Measurements from ENCODE around the gene FRMPD1. TPM values are rescaled to one million over a fixed set of nuclear protein-coding genes. Genes with fewer than 3 reads are reported as not detected.

Gene FRMPD1
- total RNA-seq, 1 experiment from 2014 or later = 0.26 TPM

DNA sequence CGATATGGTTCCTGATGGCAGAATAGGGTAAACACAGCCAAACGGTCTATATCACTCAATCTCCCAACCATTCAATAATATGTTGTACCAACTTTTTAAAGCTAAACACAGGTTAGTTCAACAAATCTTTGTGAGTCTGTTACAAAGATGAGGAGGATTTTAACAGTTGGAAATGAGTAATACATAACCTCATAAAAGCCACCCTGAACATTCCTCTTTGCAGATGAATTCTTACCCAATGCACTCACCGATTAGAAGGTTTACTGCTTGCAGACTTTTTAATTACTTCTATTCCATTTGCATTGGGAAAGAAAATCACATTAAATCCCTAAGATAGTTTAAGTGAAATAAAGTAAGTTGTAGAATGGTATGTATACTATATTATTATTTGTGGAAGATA, 79.5 kb downstream of the FRMPD1 start (continued):
- TF ChIP-seq, protein P1, sequence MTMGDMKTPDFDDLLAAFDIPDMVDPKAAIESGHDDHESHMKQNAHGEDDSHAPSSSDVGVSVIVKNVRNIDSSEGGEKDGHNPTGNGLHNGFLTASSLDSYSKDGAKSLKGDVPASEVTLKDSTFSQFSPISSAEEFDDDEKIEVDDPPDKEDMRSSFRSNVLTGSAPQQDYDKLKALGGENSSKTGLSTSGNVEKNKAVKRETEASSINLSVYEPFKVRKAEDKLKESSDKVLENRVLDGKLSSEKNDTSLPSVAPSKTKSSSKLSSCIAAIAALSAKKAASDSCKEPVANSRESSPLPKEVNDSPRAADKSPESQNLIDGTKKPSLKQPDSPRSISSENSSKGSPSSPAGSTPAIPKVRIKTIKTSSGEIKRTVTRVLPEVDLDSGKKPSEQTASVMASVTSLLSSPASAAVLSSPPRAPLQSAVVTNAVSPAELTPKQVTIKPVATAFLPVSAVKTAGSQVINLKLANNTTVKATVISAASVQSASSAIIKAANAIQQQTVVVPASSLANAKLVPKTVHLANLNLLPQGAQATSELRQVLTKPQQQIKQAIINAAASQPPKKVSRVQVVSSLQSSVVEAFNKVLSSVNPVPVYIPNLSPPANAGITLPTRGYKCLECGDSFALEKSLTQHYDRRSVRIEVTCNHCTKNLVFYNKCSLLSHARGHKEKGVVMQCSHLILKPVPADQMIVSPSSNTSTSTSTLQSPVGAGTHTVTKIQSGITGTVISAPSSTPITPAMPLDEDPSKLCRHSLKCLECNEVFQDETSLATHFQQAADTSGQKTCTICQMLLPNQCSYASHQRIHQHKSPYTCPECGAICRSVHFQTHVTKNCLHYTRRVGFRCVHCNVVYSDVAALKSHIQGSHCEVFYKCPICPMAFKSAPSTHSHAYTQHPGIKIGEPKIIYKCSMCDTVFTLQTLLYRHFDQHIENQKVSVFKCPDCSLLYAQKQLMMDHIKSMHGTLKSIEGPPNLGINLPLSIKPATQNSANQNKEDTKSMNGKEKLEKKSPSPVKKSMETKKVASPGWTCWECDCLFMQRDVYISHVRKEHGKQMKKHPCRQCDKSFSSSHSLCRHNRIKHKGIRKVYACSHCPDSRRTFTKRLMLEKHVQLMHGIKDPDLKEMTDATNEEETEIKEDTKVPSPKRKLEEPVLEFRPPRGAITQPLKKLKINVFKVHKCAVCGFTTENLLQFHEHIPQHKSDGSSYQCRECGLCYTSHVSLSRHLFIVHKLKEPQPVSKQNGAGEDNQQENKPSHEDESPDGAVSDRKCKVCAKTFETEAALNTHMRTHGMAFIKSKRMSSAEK (CRISPR knock-in tag; IDR thresholded peaks at IDR 0.05; ENCODE audit: borderline replicate concordance) = no peak
- no peak for TF ChIP-seq RELA (CRISPR knock-in tag; IDR thresholded peaks at IDR 0.05; ENCODE audit: borderline replicate concordance)
- TF ChIP-seq NFATC4 (CRISPR knock-in tag; IDR thresholded peaks at IDR 0.05) = no peak
- no peak for TF ChIP-seq SMAD4 (CRISPR knock-in tag; IDR thresholded peaks at IDR 0.05)

DNA sequence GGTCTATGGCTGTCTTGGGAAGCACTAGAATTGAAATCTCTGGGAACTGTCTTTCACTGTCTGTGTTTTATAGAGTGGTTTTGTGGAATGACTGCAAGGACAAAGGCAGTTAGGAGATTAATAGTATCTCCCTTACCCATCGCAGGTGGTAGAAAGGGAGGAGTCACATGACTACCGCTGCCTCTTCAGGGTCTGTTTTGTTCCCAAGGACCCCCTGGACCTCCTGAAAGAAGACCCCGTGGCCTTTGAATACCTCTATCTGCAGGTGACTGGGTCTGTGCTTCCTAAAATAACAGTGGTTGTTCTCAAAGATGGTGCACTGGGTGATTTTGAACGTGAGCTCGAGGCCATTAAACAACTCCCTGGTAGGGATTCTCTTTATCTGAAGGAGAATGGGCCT, 80.1 kb downstream of the FRMPD1 start:
- CTCF ChIA-PET = no interaction called here
- DNase-seq (ENCODE audit: low spot score) = no peak
- H3K4me3 Mint-ChIP-seq = no peak overlapping the region
- no peak for ATAC-seq
- POLR2A ChIA-PET = no interaction called here
- H3K36me3 Mint-ChIP-seq = no peaks in the 10 kb centered on the region
- no peaks in the 10 kb centered on the region; the same call in 1 of the 2 replicates for H3K27me3 Mint-ChIP-seq (ENCODE audit: low read depth)
- H3K9me3 Mint-ChIP-seq = no peaks in the 10 kb centered on the region
- H3K4me1 Mint-ChIP-seq = peaks cover 9% of the 10 kb centered on the region
- no peak overlapping the region for H3K27ac Mint-ChIP-seq
- no peak for TF ChIP-seq TEAD1 (CRISPR knock-in tag; IDR thresholded peaks at IDR 0.05)
- peak; percentile 70 for TF ChIP-seq ZNF423 (CRISPR knock-in tag; IDR thresholded peaks at IDR 0.05)
- TF ChIP-seq, protein P2, sequence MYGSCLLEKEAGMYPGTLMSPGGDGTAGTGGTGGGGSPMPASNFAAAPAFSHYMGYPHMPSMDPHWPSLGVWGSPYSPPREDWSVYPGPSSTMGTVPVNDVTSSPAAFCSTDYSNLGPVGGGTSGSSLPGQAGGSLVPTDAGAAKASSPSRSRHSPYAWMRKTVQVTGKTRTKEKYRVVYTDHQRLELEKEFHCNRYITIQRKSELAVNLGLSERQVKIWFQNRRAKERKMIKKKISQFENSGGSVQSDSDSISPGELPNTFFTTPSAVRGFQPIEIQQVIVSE (CRISPR knock-in tag; IDR thresholded peaks at IDR 0.05; ENCODE audit: borderline replicate concordance) = no peak
- TF ChIP-seq ZNF317 (CRISPR knock-in tag; IDR thresholded peaks at IDR 0.05; ENCODE audit: borderline replicate concordance, low read depth) = no peak
- TF ChIP-seq ZNF263 (CRISPR knock-in tag; IDR thresholded peaks at IDR 0.05; ENCODE audit: low read depth) = no peak
- no peak for TF ChIP-seq ZNF671 (CRISPR knock-in tag; IDR thresholded peaks at IDR 0.05)
- TF ChIP-seq MXD4 (CRISPR knock-in tag; IDR thresholded peaks at IDR 0.05; ENCODE audit: borderline replicate concordance) = no peak
- TF ChIP-seq, protein P3, sequence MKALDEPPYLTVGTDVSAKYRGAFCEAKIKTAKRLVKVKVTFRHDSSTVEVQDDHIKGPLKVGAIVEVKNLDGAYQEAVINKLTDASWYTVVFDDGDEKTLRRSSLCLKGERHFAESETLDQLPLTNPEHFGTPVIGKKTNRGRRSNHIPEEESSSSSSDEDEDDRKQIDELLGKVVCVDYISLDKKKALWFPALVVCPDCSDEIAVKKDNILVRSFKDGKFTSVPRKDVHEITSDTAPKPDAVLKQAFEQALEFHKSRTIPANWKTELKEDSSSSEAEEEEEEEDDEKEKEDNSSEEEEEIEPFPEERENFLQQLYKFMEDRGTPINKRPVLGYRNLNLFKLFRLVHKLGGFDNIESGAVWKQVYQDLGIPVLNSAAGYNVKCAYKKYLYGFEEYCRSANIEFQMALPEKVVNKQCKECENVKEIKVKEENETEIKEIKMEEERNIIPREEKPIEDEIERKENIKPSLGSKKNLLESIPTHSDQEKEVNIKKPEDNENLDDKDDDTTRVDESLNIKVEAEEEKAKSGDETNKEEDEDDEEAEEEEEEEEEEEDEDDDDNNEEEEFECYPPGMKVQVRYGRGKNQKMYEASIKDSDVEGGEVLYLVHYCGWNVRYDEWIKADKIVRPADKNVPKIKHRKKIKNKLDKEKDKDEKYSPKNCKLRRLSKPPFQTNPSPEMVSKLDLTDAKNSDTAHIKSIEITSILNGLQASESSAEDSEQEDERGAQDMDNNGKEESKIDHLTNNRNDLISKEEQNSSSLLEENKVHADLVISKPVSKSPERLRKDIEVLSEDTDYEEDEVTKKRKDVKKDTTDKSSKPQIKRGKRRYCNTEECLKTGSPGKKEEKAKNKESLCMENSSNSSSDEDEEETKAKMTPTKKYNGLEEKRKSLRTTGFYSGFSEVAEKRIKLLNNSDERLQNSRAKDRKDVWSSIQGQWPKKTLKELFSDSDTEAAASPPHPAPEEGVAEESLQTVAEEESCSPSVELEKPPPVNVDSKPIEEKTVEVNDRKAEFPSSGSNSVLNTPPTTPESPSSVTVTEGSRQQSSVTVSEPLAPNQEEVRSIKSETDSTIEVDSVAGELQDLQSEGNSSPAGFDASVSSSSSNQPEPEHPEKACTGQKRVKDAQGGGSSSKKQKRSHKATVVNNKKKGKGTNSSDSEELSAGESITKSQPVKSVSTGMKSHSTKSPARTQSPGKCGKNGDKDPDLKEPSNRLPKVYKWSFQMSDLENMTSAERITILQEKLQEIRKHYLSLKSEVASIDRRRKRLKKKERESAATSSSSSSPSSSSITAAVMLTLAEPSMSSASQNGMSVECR (CRISPR knock-in tag; IDR thresholded peaks at IDR 0.05; ENCODE audit: borderline replicate concordance) = no peak
- TF ChIP-seq NR1H2 (CRISPR knock-in tag; IDR thresholded peaks at IDR 0.05) = no peak
- TF ChIP-seq, protein P4, sequence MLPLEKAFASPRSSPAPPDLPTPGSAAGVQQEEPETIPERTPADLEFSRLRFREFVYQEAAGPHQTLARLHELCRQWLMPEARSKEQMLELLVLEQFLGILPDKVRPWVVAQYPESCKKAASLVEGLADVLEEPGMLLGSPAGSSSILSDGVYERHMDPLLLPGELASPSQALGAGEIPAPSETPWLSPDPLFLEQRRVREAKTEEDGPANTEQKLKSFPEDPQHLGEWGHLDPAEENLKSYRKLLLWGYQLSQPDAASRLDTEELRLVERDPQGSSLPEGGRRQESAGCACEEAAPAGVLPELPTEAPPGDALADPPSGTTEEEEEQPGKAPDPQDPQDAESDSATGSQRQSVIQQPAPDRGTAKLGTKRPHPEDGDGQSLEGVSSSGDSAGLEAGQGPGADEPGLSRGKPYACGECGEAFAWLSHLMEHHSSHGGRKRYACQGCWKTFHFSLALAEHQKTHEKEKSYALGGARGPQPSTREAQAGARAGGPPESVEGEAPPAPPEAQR (CRISPR knock-in tag; IDR thresholded peaks at IDR 0.05) = no peak
- TF ChIP-seq, protein P5, sequence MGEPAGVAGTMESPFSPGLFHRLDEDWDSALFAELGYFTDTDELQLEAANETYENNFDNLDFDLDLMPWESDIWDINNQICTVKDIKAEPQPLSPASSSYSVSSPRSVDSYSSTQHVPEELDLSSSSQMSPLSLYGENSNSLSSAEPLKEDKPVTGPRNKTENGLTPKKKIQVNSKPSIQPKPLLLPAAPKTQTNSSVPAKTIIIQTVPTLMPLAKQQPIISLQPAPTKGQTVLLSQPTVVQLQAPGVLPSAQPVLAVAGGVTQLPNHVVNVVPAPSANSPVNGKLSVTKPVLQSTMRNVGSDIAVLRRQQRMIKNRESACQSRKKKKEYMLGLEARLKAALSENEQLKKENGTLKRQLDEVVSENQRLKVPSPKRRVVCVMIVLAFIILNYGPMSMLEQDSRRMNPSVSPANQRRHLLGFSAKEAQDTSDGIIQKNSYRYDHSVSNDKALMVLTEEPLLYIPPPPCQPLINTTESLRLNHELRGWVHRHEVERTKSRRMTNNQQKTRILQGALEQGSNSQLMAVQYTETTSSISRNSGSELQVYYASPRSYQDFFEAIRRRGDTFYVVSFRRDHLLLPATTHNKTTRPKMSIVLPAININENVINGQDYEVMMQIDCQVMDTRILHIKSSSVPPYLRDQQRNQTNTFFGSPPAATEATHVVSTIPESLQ (CRISPR knock-in tag; IDR thresholded peaks at IDR 0.05) = no peak
- TF ChIP-seq, protein P6, sequence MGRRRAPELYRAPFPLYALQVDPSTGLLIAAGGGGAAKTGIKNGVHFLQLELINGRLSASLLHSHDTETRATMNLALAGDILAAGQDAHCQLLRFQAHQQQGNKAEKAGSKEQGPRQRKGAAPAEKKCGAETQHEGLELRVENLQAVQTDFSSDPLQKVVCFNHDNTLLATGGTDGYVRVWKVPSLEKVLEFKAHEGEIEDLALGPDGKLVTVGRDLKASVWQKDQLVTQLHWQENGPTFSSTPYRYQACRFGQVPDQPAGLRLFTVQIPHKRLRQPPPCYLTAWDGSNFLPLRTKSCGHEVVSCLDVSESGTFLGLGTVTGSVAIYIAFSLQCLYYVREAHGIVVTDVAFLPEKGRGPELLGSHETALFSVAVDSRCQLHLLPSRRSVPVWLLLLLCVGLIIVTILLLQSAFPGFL (CRISPR knock-in tag; IDR thresholded peaks at IDR 0.05; ENCODE audit: borderline replicate concordance) = no peak
- no peak for TF ChIP-seq SP1 (CRISPR knock-in tag; conservative IDR thresholded peaks at IDR 0.05)
- no peak for TF ChIP-seq ZNF416 (CRISPR knock-in tag; IDR thresholded peaks at IDR 0.05)
- TF ChIP-seq JUN (CRISPR knock-in tag; IDR thresholded peaks at IDR 0.05) = no peak
- TF ChIP-seq ZNF121 (CRISPR knock-in tag; IDR thresholded peaks at IDR 0.05) = no peak
- TF ChIP-seq, protein P7, sequence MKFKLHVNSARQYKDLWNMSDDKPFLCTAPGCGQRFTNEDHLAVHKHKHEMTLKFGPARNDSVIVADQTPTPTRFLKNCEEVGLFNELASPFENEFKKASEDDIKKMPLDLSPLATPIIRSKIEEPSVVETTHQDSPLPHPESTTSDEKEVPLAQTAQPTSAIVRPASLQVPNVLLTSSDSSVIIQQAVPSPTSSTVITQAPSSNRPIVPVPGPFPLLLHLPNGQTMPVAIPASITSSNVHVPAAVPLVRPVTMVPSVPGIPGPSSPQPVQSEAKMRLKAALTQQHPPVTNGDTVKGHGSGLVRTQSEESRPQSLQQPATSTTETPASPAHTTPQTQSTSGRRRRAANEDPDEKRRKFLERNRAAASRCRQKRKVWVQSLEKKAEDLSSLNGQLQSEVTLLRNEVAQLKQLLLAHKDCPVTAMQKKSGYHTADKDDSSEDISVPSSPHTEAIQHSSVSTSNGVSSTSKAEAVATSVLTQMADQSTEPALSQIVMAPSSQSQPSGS (CRISPR knock-in tag; IDR thresholded peaks at IDR 0.05; ENCODE audit: borderline replicate concordance, low read depth) = no peak
